Mesodermal cell (in vitro differentiated cells): ENCODE measurements around the gene CCDC34.

ENCODE experiments used
- H3K27ac ChIP-seq: 2 replicates; pipeline ENCODE4 v1.7.0; 2013; ENCODE audit warnings: mild to moderate bottlenecking, low read depth, low read length, moderate library complexity; ENCODE audit not compliant: severe bottlenecking
- H3K36me3 ChIP-seq: 2 replicates; pipeline ENCODE4 v1.7.1; 2013; ENCODE audit warnings: mild to moderate bottlenecking, low read length, moderate library complexity; ENCODE audit not compliant: control insufficient read depth, insufficient read depth
- H3K4me1 ChIP-seq: one replicate; pipeline ENCODE4 v1.7.1; 2013; ENCODE audit warnings: mild to moderate bottlenecking, low read length; ENCODE audit not compliant: insufficient read depth, control insufficient read depth, poor library complexity, severe bottlenecking
- H3K4me3 ChIP-seq: 2 replicates; pipeline ENCODE4 v1.7.0; 2013; ENCODE audit warnings: low read length, control low read depth, mild to moderate bottlenecking; ENCODE audit not compliant: insufficient read depth, poor library complexity, severe bottlenecking; ENCODE audit errors: extremely low read depth
- H3K9me3 ChIP-seq: 2 replicates; pipeline ENCODE4 v1.7.1; 2013; ENCODE audit warnings: mild to moderate bottlenecking, low read length, moderate library complexity; ENCODE audit not compliant: control insufficient read depth
- WGBS, 2 experiments: methylation state at CpG; one replicate each; pipeline ENCODE4 v1.1.5; 2013; ENCODE audit warnings: missing lambda C conversion rate in 2 of 2; ENCODE audit not compliant: insufficient coverage in 2 of 2; 5-methylcytosine and 5-hydroxymethylcytosine counted together

The CCDC34 gene

GRCh38 chr11:27304514-27304913, 58.5 kb downstream of the CCDC34 start:
- H3K27ac ChIP-seq, result no peak overlapping the region
- 92 to 97% methylated on average over 7 to 8 of the region's 8 CpGs for WGBS, 2 experiments
- no peak overlapping the region for H3K4me3 ChIP-seq
- H3K4me1 ChIP-seq, result no peaks in the 10 kb centered on the region
- peaks cover 5% of the 10 kb centered on the region for H3K9me3 ChIP-seq
- H3K36me3 ChIP-seq, result no peaks in the 10 kb centered on the region

- Histone ChIP-seq H3K36me3 (no peaks in the 10 kb centered on the region), H3K4me3 (no peak overlapping the region), H3K4me1 (no peaks in the 10 kb centered on the region), H3K27ac (no peak overlapping the region), H3K9me3 (peaks cover 5% of the 10 kb centered on the region)
- 81 to 93% methylated on average over 4 to 5 of the region's 5 CpGs for WGBS, 2 experiments
These were observed 59.1 kb downstream of the CCDC34 start for GRCh38 chr11:27303903-27304302.

- Histone ChIP-seq H3K9me3 (peaks cover 5% of the 10 kb centered on the region), H3K27ac (no peak overlapping the region), H3K4me1 (no peaks in the 10 kb centered on the region), H3K36me3 (no peaks in the 10 kb centered on the region), H3K4me3 (no peak overlapping the region)
These were observed 62.0 kb downstream of the CCDC34 start for GRCh38 chr11:27300974-27301373.

GRCh38 chr11:27297616-27298015, 65.4 kb downstream of the CCDC34 start:
- H3K9me3 ChIP-seq, result peaks cover 2% of the 10 kb centered on the region
- 67% methylated on average over 1 of the region's 1 CpG; no CpG with 5 or more reads in 1 of the 2 experiments for WGBS, 2 experiments
- H3K27ac ChIP-seq, result no peak overlapping the region
- H3K4me1 ChIP-seq, result peaks cover 5% of the 10 kb centered on the region
- no peaks in the 10 kb centered on the region for H3K36me3 ChIP-seq
- H3K4me3 ChIP-seq, result no peak overlapping the region

- peaks cover 5% of the 10 kb centered on the region for H3K4me1 ChIP-seq
- no peaks in the 10 kb centered on the region for H3K36me3 ChIP-seq
- H3K9me3 ChIP-seq, result peaks cover 8% of the 10 kb centered on the region
- H3K4me3 ChIP-seq, result no peak overlapping the region
- WGBS, 2 experiments, result 33% methylated on average over 1 of the region's 3 CpGs; no CpG with 5 or more reads in 1 of the 2 experiments
- no peak overlapping the region for H3K27ac ChIP-seq
These were observed 66.5 kb downstream of the CCDC34 start for GRCh38 chr11:27296497-27296896.

GRCh38 chr11:27295928-27296327, 67.1 kb downstream of the CCDC34 start:
- 100% methylated on average over 1 of the region's 1 CpG; no CpG with 5 or more reads in 1 of the 2 experiments for WGBS, 2 experiments
- H3K4me3 ChIP-seq, result no peak overlapping the region
- H3K4me1 ChIP-seq, result peaks cover 5% of the 10 kb centered on the region
- H3K9me3 ChIP-seq, result peaks cover 13% of the 10 kb centered on the region
- no peaks in the 10 kb centered on the region for H3K36me3 ChIP-seq
- no peak overlapping the region for H3K27ac ChIP-seq

GRCh38 chr11:27294654-27295053, 68.4 kb downstream of the CCDC34 start:
- H3K4me1 ChIP-seq, result peaks cover 5% of the 10 kb centered on the region
- no peak overlapping the region for H3K4me3 ChIP-seq
- H3K36me3 ChIP-seq, result no peaks in the 10 kb centered on the region
- H3K27ac ChIP-seq, result no peak overlapping the region
- no CpG with 5 or more reads among the region's 4 CpGs for WGBS, 2 experiments
- peaks cover 16% of the 10 kb centered on the region for H3K9me3 ChIP-seq

GRCh38 chr11:27293515-27294417, 69.2 kb downstream of the CCDC34 start:
- no peak overlapping the region for H3K4me3 ChIP-seq
- peaks cover 5% of the 10 kb centered on the region for H3K4me1 ChIP-seq
- WGBS, 2 experiments, result 79 to 92% methylated on average over 2 to 3 of the region's 6 CpGs
- peaks cover 16% of the 10 kb centered on the region for H3K9me3 ChIP-seq
- H3K27ac ChIP-seq, result no peak overlapping the region
- no peaks in the 10 kb centered on the region for H3K36me3 ChIP-seq

- no peaks in the 10 kb centered on the region for H3K36me3 ChIP-seq
- no CpG with 5 or more reads among the region's 2 CpGs for WGBS, 2 experiments
- peaks cover 5% of the 10 kb centered on the region for H3K4me1 ChIP-seq
- H3K27ac ChIP-seq, result no peak overlapping the region
- H3K4me3 ChIP-seq, result no peak overlapping the region
- peaks cover 16% of the 10 kb centered on the region for H3K9me3 ChIP-seq
These were observed 70.4 kb downstream of the CCDC34 start for GRCh38 chr11:27292637-27293010.

- no peak overlapping the region for H3K27ac ChIP-seq
- peaks cover 5% of the 10 kb centered on the region for H3K4me1 ChIP-seq
- no peak overlapping the region for H3K4me3 ChIP-seq
- peaks cover 16% of the 10 kb centered on the region for H3K9me3 ChIP-seq
- no peaks in the 10 kb centered on the region for H3K36me3 ChIP-seq
- WGBS, 2 experiments, result 90 to 95% methylated on average over 4 of the region's 5 CpGs
These were observed 70.9 kb downstream of the CCDC34 start for GRCh38 chr11:27291954-27292636.
